Activated T-cell treated with anti-CD3 and anti-CD28 coated beads for 24 hours (primary cell): ENCODE measurements around the gene CD59.
"Not testable (repeated sequence)": the region's sequence is repeated elsewhere in the genome, so short reads cannot be mapped to it uniquely, and the experiment has no call there.

Source experiments
- DNase-seq: peaks from one replicate; pipeline ENCODE4 v3.0.0-alpha.2; 2020; ENCODE audit warnings: low read depth

CD59 gene

GRCh38 chr11:33713151-33713855, 22.9 kb downstream of the CD59 start:
- no peak for DNase-seq

GRCh38 chr11:33712436-33712835, 23.8 kb downstream of the CD59 start:
- DNase-seq = no peak

GRCh38 chr11:33709466-33709865, 26.8 kb downstream of the CD59 start:
- DNase-seq = no peak

- no peak for DNase-seq
Observed at GRCh38 chr11:33708985-33709384, 27.2 kb downstream of the CD59 start.

GRCh38 chr11:33707831-33708230, 28.4 kb downstream of the CD59 start:
- DNase-seq = not testable (repeated sequence)

- no peak for DNase-seq
Observed at GRCh38 chr11:33706966-33707365, 29.3 kb downstream of the CD59 start.

GRCh38 chr11:33706546-33706945, 29.7 kb downstream of the CD59 start:
- DNase-seq = no peak

GRCh38 chr11:33704240-33705002, 31.8 kb downstream of the CD59 start:
- no peak for DNase-seq

- DNase-seq = no peak
Observed at GRCh38 chr11:33703788-33704187, 32.4 kb downstream of the CD59 start.

- DNase-seq = no peak
Observed at GRCh38 chr11:33703234-33703633, 33.0 kb downstream of the CD59 start.

- DNase-seq = no peak
Observed at GRCh38 chr11:33701302-33702230, 34.7 kb downstream of the CD59 start.

GRCh38 chr11:33700502-33701271, 35.5 kb downstream of the CD59 start, which contains the start of gene C11orf91:
TSS of gene C11orf91 (minus strand) at chr11:33700826. CDS start at chr11:33700740, 86 bp downstream.
- peak; percentile 90 for DNase-seq

- DNase-seq = no peak
Observed at GRCh38 chr11:33700063-33700501, 36.1 kb downstream of the CD59 start.

GRCh38 chr11:33699515-33700062, 36.6 kb downstream of the CD59 start:
- DNase-seq = no peak

GRCh38 chr11:33698921-33699320, 37.3 kb downstream of the CD59 start:
- no peak for DNase-seq

GRCh38 chr11:33697997-33698396, 38.2 kb downstream of the CD59 start:
- DNase-seq = no peak

- no peak for DNase-seq
Observed at GRCh38 chr11:33696931-33697638, 39.1 kb downstream of the CD59 start.

- no peak for DNase-seq
Observed at GRCh38 chr11:33696411-33696810, 39.8 kb downstream of the CD59 start.

- DNase-seq = no peak
Observed at GRCh38 chr11:33695051-33695566, 41.1 kb downstream of the CD59 start.

GRCh38 chr11:33694346-33695050, 41.7 kb downstream of the CD59 start:
- DNase-seq = no peak
